PC-3 (cell line): ENCODE results near the gene SYT1. TPM values are rescaled to one million over a fixed set of nuclear protein-coding genes. Genes with fewer than 3 reads are reported as not detected.

Source experiments
- ATAC-seq: fragments of 200-7000 bp; cut with Tn5 transposase; 2 replicates; pipeline ENCODE4 v1.9.1; 2020; ENCODE audit warnings: mild to moderate bottlenecking, moderate library complexity
- BruUV-seq: library from RNA; stranded (reverse); fragments of 400-500 nt; replicated peaks from 2 replicates; lab custom pipeline; 2021; lab: Mats Ljungman, UMichigan
- CTCF ChIA-PET: fragments of 300-600 bp; sonication (Branson Sonifier 250); formaldehyde crosslinking; loops from one replicate; lab custom pipeline; 2022; ENCODE audit warnings: antibody characterized with exemption; lab: Charles Lee
- POLR2A ChIA-PET: fragments of 300-600 bp; sonication (Branson Sonifier 250); formaldehyde crosslinking; loops from one replicate; lab custom pipeline; 2022; ENCODE audit warnings: antibody characterized with exemption; ENCODE audit not compliant: unreplicated experiment; lab: Charles Lee
- DNase-seq: peaks from one replicate; pipeline ENCODE4 v3.0.0-alpha.2; 2015
- H2AFZ ChIP-seq: fragments of 300-600 bp; sonication (generic); 2 replicates; pipeline ENCODE4 v1.6.0; 2016; ENCODE audit warnings: antibody characterized with exemption, low read length
- H3F3A ChIP-seq: fragments of 300-600 bp; sonication (generic); one replicate; pipeline ENCODE4 v1.6.0; 2017; ENCODE audit warnings: antibody characterized with exemption, low read length, control low read depth, mild to moderate bottlenecking; ENCODE audit not compliant: unreplicated experiment
- H3K27ac ChIP-seq: fragments of 300-600 bp; sonication (generic); 2 replicates; pipeline ENCODE4 v1.5.1; 2016; ENCODE audit warnings: mild to moderate bottlenecking, low read length
- H3K27me3 ChIP-seq: fragments of 300-600 bp; sonication (generic); 2 replicates; pipeline ENCODE4 v1.6.1; 2016; ENCODE audit warnings: low read length, mixed read lengths
- H3K36me3 ChIP-seq: fragments of 300-600 bp; sonication (generic); 2 replicates; pipeline ENCODE4 v1.6.1; 2016; ENCODE audit warnings: low read depth, mixed run types, low read length, mixed read lengths
- H3K4me1 ChIP-seq: fragments of 300-600 bp; sonication (generic); 2 replicates; pipeline ENCODE4 v1.5.1; 2016; ENCODE audit warnings: low read length; ENCODE audit not compliant: insufficient read depth
- H3K4me2 ChIP-seq: fragments of 300-600 bp; sonication (generic); 2 replicates; pipeline ENCODE4 v1.6.0; 2016; ENCODE audit warnings: low read length
- H3K4me3 ChIP-seq: fragments of 300-600 bp; sonication (generic); 2 replicates; pipeline ENCODE4 v1.5.1; 2016; ENCODE audit warnings: mild to moderate bottlenecking, low read length, mixed read lengths
- H3K79me2 ChIP-seq: fragments of 300-600 bp; sonication (generic); 2 replicates; pipeline ENCODE4 v1.6.1; 2017; ENCODE audit warnings: low read length, mixed read lengths
- H3K9ac ChIP-seq: fragments of 300-600 bp; sonication (generic); 2 replicates; pipeline ENCODE4 v1.6.0; 2016; ENCODE audit warnings: mild to moderate bottlenecking, low read length
- H3K9me2 ChIP-seq: fragments of 300-600 bp; sonication (generic); replicated peaks from 2 replicates; pipeline ENCODE4 v1.6.1; 2016; ENCODE audit warnings: mixed run types, low read length, mixed read lengths
- H3K9me3 ChIP-seq: fragments of 300-600 bp; sonication (generic); 2 replicates; pipeline ENCODE4 v1.6.1; 2016; ENCODE audit warnings: low read length, mixed read lengths
- H4K20me1 ChIP-seq: fragments of 300-600 bp; sonication (generic); 2 replicates; pipeline ENCODE4 v1.6.1; 2016; ENCODE audit warnings: low read length, mixed read lengths
- CTCF ChIP-seq: fragments of 300-600 bp; sonication (generic); conservative IDR thresholded peaks from 2 replicates; pipeline ENCODE4 v1.5.1; 2017; ENCODE audit warnings: antibody characterized with exemption, low read depth, mild to moderate bottlenecking, low read length
- EZH2 ChIP-seq: fragments of 300-600 bp; sonication (generic); IDR thresholded peaks from one replicate; pipeline ENCODE4 v1.6.1; 2017; ENCODE audit warnings: antibody characterized with exemption, mild to moderate bottlenecking, low read length; ENCODE audit not compliant: unreplicated experiment
- EZH2phosphoT487 ChIP-seq: fragments of 300-600 bp; sonication (generic); IDR thresholded peaks from 2 replicates; pipeline ENCODE4 v1.6.1; 2018; ENCODE audit warnings: mild to moderate bottlenecking, antibody characterized with exemption, low read length, borderline replicate concordance
- intact Hi-C: fragments of 100-400 bp; cut with micrococcal nuclease; formaldehyde crosslinking; loops from 2 replicates; pipeline ENCODE4 v1.9.0; 2023
- total RNA-seq: library from RNA; depleted of rRNA; stranded (reverse); fragments of >200 nt; gene quantifications from 2 replicates; pipeline ENCODE4 v1.2.3, GENCODE V29; 2014

Gene SYT1
- total RNA-seq, 1 experiment from 2014 or later: 0.51 TPM

DNA sequence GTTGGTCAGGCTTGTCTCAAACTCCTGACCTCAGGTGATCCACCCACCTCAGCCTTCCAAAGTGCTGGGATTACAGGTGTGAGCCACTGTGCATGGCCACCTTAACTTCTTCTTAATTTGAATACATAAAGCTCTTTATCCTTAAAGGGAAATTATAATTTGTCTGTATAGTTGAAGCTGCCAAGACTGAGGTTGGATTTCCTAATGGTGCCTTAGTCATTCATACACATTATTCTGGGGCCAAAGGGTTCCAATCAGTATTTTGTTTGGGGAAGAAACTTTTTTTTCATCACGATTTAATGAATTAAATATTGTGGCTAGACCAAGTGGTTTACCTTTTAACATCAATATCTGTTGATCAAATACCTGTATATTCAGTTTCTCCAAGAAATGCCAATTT, 135.9 kb downstream of the SYT1 start:
- H3K9me2 ChIP-seq: no peaks in the 10 kb centered on the region
- no peak overlapping the region for H2AFZ ChIP-seq
- no peak for ATAC-seq
- H4K20me1 ChIP-seq: no peaks in the 10 kb centered on the region
- H3K9me3 ChIP-seq: no peaks in the 10 kb centered on the region
- H3K9ac ChIP-seq: no peak overlapping the region
- H3K4me2 ChIP-seq: no peak overlapping the region
- BruUV-seq: no TSS peak
- ChIA-PET POLR2A (no interaction called here), CTCF (no interaction called here)
- no peaks in the 10 kb centered on the region for H3K4me1 ChIP-seq
- no peaks in the 10 kb centered on the region for H3K36me3 ChIP-seq
- H3K79me2 ChIP-seq: no peaks in the 10 kb centered on the region
- no peaks in the 10 kb centered on the region for H3K27me3 ChIP-seq
- intact Hi-C loops: loop anchor here (5.0 to 10.0 kb wide), 2 partner anchors 344 to 433 kb away; no protein-coding TSS in a partner anchor
- no peaks in the 10 kb centered on the region for H3F3A ChIP-seq
- TF ChIP-seq EZH2 (no peak), CTCF (no peak), EZH2phosphoT487 (no peak)
- H3K27ac ChIP-seq: no peak overlapping the region
- no peak for DNase-seq
- no peak overlapping the region for H3K4me3 ChIP-seq

- POLR2A ChIA-PET: no interaction called here
- no peak overlapping the region for H2AFZ ChIP-seq
- no peaks in the 10 kb centered on the region for H3K27me3 ChIP-seq
- no peaks in the 10 kb centered on the region for H3K79me2 ChIP-seq
- H4K20me1 ChIP-seq: no peaks in the 10 kb centered on the region
- CTCF ChIA-PET: no interaction called here
- H3K36me3 ChIP-seq: no peaks in the 10 kb centered on the region
- intact Hi-C loops: loop anchor here (5.0 to 10.0 kb wide), 2 partner anchors 343 to 434 kb away; no protein-coding TSS in a partner anchor
- H3K27ac ChIP-seq: no peak overlapping the region
- DNase-seq: no peak
- BruUV-seq: no TSS peak
- no peaks in the 10 kb centered on the region for H3K9me2 ChIP-seq
- no peaks in the 10 kb centered on the region for H3F3A ChIP-seq
- H3K4me1 ChIP-seq: no peaks in the 10 kb centered on the region
- H3K9me3 ChIP-seq: no peaks in the 10 kb centered on the region
- ATAC-seq: no peak
- no peak overlapping the region for H3K4me3 ChIP-seq
- no peak for TF ChIP-seq EZH2
- TF ChIP-seq EZH2phosphoT487: no peak
- TF ChIP-seq CTCF: no peak
- H3K9ac ChIP-seq: no peak overlapping the region
- no peak overlapping the region for H3K4me2 ChIP-seq
Observed at GRCh38 chr12:79001404-79001803, 136.8 kb downstream of the SYT1 start.

DNA sequence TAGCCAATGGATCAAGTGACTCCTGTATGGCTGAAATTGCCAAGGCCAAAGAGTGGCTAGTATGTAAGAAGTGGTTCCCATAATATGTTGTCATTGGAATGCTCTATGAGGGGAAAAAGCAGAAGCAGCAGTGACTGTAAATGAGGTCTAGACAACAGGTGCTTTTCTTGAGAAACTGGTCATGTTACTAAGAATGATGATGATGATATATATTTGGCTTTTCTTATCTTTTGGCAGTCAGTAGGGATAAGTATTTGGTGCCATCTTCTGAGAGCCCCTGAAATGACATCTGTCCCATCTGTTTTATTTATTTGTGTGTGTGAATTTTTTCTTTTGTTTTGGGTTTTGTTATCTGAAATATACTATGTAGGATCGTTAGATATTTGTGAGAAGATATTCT, 141.7 kb downstream of the SYT1 start:
- no peaks in the 10 kb centered on the region for H3K4me1 ChIP-seq
- DNase-seq: peak; percentile 52
- intact Hi-C loops: loop anchor here (1.0 to 10.0 kb wide), 6 partner anchors 166 to 826 kb away; no protein-coding TSS in a partner anchor
- no peaks in the 10 kb centered on the region for H3K9me2 ChIP-seq
- ChIA-PET POLR2A (no interaction called here), CTCF (no interaction called here)
- no TSS peak for BruUV-seq
- H3K4me2 ChIP-seq: no peak overlapping the region
- no peak overlapping the region for H3K9ac ChIP-seq
- no peaks in the 10 kb centered on the region for H3K9me3 ChIP-seq
- peak; percentile 46 for ATAC-seq
- TF ChIP-seq EZH2 (no peak), CTCF (peak; percentile 69)
- H3F3A ChIP-seq: no peaks in the 10 kb centered on the region
- no peaks in the 10 kb centered on the region for H3K27me3 ChIP-seq
- no peak overlapping the region for H3K27ac ChIP-seq
- no peak overlapping the region for H3K4me3 ChIP-seq
- H3K79me2 ChIP-seq: no peaks in the 10 kb centered on the region
- H3K36me3 ChIP-seq: no peaks in the 10 kb centered on the region
- no peak overlapping the region for H2AFZ ChIP-seq
- H4K20me1 ChIP-seq: no peaks in the 10 kb centered on the region
